Neuronal stem cell (in vitro differentiated cells): ENCODE results near the gene CYP3A7.
"Not testable (repeated sequence)": the region's sequence is repeated elsewhere in the genome, so short reads cannot be mapped to it uniquely, and the experiment has no call there.

Experiments
- DNase-seq: peaks from one replicate; pipeline ENCODE4 v3.0.0-alpha.2; 2013; ENCODE audit warnings: low spot score
- H2AFZ ChIP-seq: one replicate; pipeline ENCODE4 v1.6.1; 2013; ENCODE audit warnings: mild to moderate bottlenecking, low read length, inconsistent platforms
- H2AK5ac ChIP-seq: 2 replicates; pipeline ENCODE4 v1.6.1; 2013; ENCODE audit warnings: low read depth, mild to moderate bottlenecking, inconsistent platforms, low read length, moderate library complexity, mixed read lengths
- H2BK120ac ChIP-seq: 2 replicates; pipeline ENCODE4 v1.6.1; 2013; ENCODE audit warnings: low read depth, mild to moderate bottlenecking, inconsistent platforms, low read length, moderate library complexity, mixed read lengths
- H2BK12ac ChIP-seq: one replicate; pipeline ENCODE4 v1.6.1; 2013; ENCODE audit warnings: low read length, inconsistent platforms
- H2BK15ac ChIP-seq: 2 replicates; pipeline ENCODE4 v1.6.1; 2013; ENCODE audit warnings: mild to moderate bottlenecking, low read length, inconsistent platforms, mixed read lengths
- H2BK5ac ChIP-seq: one replicate; pipeline ENCODE4 v1.6.1; 2013; ENCODE audit warnings: inconsistent platforms, mild to moderate bottlenecking, low read length, moderate library complexity
- H3K14ac ChIP-seq: one replicate; pipeline ENCODE4 v1.6.1; 2013; ENCODE audit warnings: low read length, inconsistent platforms
- H3K18ac ChIP-seq: 2 replicates; pipeline ENCODE4 v1.6.1; 2013; ENCODE audit warnings: low read length, inconsistent platforms
- H3K23ac ChIP-seq: 2 replicates; pipeline ENCODE4 v1.6.1; 2013; ENCODE audit warnings: low read depth, mild to moderate bottlenecking, mixed read lengths, low read length, inconsistent platforms; ENCODE audit not compliant: poor library complexity
- H3K27ac ChIP-seq: replicated peaks from 3 replicates; pipeline ENCODE4 v1.5.1; 2013; ENCODE audit warnings: low read length, inconsistent platforms
- H3K27me3 ChIP-seq, 3 experiments: 2 replicates each; pipeline ENCODE4 v1.6.1; 2013; ENCODE audit warnings: low read length in 3 of 3, mild to moderate bottlenecking in 2 of 3, inconsistent platforms in 1 of 3, low read depth in 1 of 3, mixed read lengths in 1 of 3, moderate library complexity in 1 of 3; ENCODE audit not compliant: control insufficient read depth in 3 of 3, insufficient read depth in 3 of 3
- H3K36me3 ChIP-seq, 2 donors: replicated peaks in 1 of 2; 2 replicates each; pipeline ENCODE4 v1.6.1; 2013; ENCODE audit warnings: low read length in 2 of 2; ENCODE audit not compliant: control insufficient read depth in 2 of 2, insufficient read depth in 2 of 2
- H3K4ac ChIP-seq: 2 replicates; pipeline ENCODE4 v1.6.1; 2013; ENCODE audit warnings: inconsistent platforms, mild to moderate bottlenecking, low read length, moderate library complexity
- H3K4me1 ChIP-seq, 2 donors: 1 replicate in 1 of 2; 2 replicates in 1 of 2; pipeline ENCODE4 v1.6.1; 2013; ENCODE audit warnings: low read length in 2 of 2, low read depth in 1 of 2; ENCODE audit not compliant: control insufficient read depth in 2 of 2, insufficient read depth in 1 of 2
- H3K4me2 ChIP-seq: one replicate; pipeline ENCODE4 v1.6.1; 2013; ENCODE audit warnings: mild to moderate bottlenecking, low read length, inconsistent platforms; ENCODE audit not compliant: insufficient read depth, poor library complexity, severe bottlenecking
- H3K4me3 ChIP-seq, 2 donors: 2 replicates each; pipeline ENCODE4 v1.5.1; 2013; ENCODE audit warnings: low read length in 2 of 2, mild to moderate bottlenecking in 2 of 2, inconsistent platforms in 1 of 2, moderate library complexity in 1 of 2
- H3K79me1 ChIP-seq: one replicate; pipeline ENCODE4 v1.6.1; 2013; ENCODE audit warnings: low read depth, mild to moderate bottlenecking, inconsistent platforms, low read length, moderate library complexity
- H3K9ac ChIP-seq: one replicate; pipeline ENCODE4 v1.6.1; 2013; ENCODE audit warnings: mild to moderate bottlenecking, low read depth, low read length, inconsistent platforms; ENCODE audit not compliant: poor library complexity
- H3K9me3 ChIP-seq, 2 donors: replicated peaks in 1 of 2; 2 replicates each; pipeline versions ENCODE3 to v1.6.1; 2013; ENCODE audit warnings: low read length in 2 of 2, mild to moderate bottlenecking in 2 of 2, inconsistent platforms in 1 of 2, low read depth in 1 of 2, mixed read lengths in 1 of 2, moderate library complexity in 1 of 2; ENCODE audit not compliant: control insufficient read depth in 2 of 2, insufficient read depth in 1 of 2
- H4K8ac ChIP-seq: one replicate; pipeline ENCODE4 v1.6.1; 2013; ENCODE audit warnings: low read depth, mild to moderate bottlenecking, inconsistent platforms, low read length, moderate library complexity
- H4K91ac ChIP-seq: one replicate; pipeline ENCODE4 v1.6.1; 2013; ENCODE audit warnings: low read length, low read depth, mild to moderate bottlenecking, inconsistent platforms; ENCODE audit not compliant: poor library complexity
- WGBS, 2 donors: extraction: QIAGEN DNeasy Blood & Tissue Kit; methylation state at CpG; one replicate each; pipeline ENCODE4 v1.1.7; 2013; ENCODE audit warnings: missing lambda C conversion rate in 2 of 2, mixed read lengths in 1 of 2; ENCODE audit not compliant: insufficient read length in 2 of 2, insufficient replicate concordance in 1 of 2; ENCODE audit errors: extremely low coverage in 2 of 2; 5-methylcytosine and 5-hydroxymethylcytosine counted together

CYP3A7 gene

DNA sequence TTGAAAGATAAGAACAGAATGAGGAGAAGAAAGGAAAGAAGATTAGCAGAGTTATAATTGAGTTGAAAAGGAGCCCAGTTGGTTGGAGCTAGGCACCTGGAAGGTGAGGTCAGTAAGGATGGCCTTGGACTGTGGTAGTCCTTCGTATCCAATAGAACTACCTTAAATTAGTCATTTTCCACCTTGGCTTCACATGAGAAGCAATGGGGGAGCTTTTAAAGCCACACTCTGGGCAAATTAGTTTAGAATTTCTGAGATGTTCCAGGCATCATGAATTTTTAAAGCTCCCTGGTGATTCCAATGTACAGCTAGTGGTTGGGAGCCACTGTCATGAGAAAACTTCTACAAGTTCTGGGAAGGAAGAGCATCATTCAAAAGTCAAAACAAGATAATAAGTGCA lies 27.9 kb downstream of the CYP3A7 start:
- H3K4me1 ChIP-seq: no peaks in the 10 kb centered on the region
- no peak for DNase-seq
- H4K8ac ChIP-seq: no peak overlapping the region
- no peak overlapping the region for H3K4me2 ChIP-seq
- H2AK5ac ChIP-seq: no peak overlapping the region
- H2BK15ac ChIP-seq: no peak overlapping the region
- H3K27me3 ChIP-seq: no peaks in the 10 kb centered on the region
- no peak overlapping the region for H3K4me3 ChIP-seq
- H3K23ac ChIP-seq: no peak overlapping the region
- no peak overlapping the region for H3K14ac ChIP-seq
- no peak overlapping the region for H3K9ac ChIP-seq
- WGBS, 2 donors: no CpG with 5 or more reads among the region's 1 CpG
- H3K27ac ChIP-seq: no peak overlapping the region
- H4K91ac ChIP-seq: no peak overlapping the region
- no peak overlapping the region for H2AFZ ChIP-seq
- H2BK12ac ChIP-seq: no peak overlapping the region
- peaks cover 0 to 6% of the 10 kb centered on the region in 2 donors for H3K9me3 ChIP-seq
- no peak overlapping the region for H3K4ac ChIP-seq
- no peak overlapping the region for H3K18ac ChIP-seq
- no peak overlapping the region for H2BK5ac ChIP-seq
- H3K36me3 ChIP-seq: peaks cover 0 to 2% of the 10 kb centered on the region in 2 donors
- no peaks in the 10 kb centered on the region for H3K79me1 ChIP-seq
- no peak overlapping the region for H2BK120ac ChIP-seq

DNA sequence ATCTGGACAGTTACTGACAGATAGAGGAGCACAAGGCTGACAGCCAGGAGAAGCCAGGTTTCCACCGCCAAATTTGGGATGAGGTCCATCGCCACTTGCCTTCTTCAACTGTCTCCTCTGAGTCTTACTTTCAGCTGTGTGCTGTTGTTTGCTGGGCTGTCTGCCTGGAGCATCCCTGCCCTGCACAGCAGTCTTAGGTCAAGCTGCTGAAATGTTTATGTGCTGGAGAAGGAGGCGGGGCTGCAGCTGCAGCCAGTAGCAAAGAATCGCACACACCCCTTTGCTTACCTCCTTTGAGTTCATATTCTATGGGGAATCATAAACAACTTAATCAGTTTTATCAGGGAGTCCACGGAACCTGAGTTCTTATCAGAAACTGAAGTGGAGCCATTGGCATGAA lies 35.0 kb downstream of the CYP3A7 start:
- WGBS, 2 donors: no CpG with 5 or more reads among the region's 5 CpGs

GRCh38 chr7:99698867-99699730 lies 35.9 kb downstream of the CYP3A7 start:
- H3K79me1 ChIP-seq, H2BK120ac ChIP-seq, H2BK5ac ChIP-seq, H3K4me1 ChIP-seq, H3K18ac ChIP-seq, H2AFZ ChIP-seq, H3K23ac ChIP-seq, H2BK12ac ChIP-seq, H3K36me3 ChIP-seq, H4K8ac ChIP-seq, H3K4me3 ChIP-seq, H3K4me2 ChIP-seq, H3K9me3 ChIP-seq, H3K14ac ChIP-seq, H3K27me3 ChIP-seq, H3K27ac ChIP-seq, H2BK15ac ChIP-seq, H4K91ac ChIP-seq, H3K9ac ChIP-seq, H3K4ac ChIP-seq, H2AK5ac ChIP-seq, DNase-seq: not testable (repeated sequence)
- no CpG with 5 or more reads among the region's 6 CpGs for WGBS, 2 donors

More for the DNA sequence above, 35.0 kb downstream of the CYP3A7 start:
- Histone ChIP-seq H3K9me3 (no peaks in the 10 kb centered on the region), H3K14ac (no peak overlapping the region), H2BK15ac (no peak overlapping the region), H3K79me1 (no peaks in the 10 kb centered on the region), H3K23ac (no peak overlapping the region), H3K4me2 (no peak overlapping the region), H3K27me3 (peaks cover 0 to 8% (median 0%) of the 10 kb centered on the region in 3 experiments), H3K27ac (no peak overlapping the region), H2AK5ac (no peak overlapping the region), H3K36me3 (no peaks in the 10 kb centered on the region), H4K91ac (no peak overlapping the region), H2BK12ac (no peak overlapping the region), H2BK120ac (no peak overlapping the region), H2AFZ (no peak overlapping the region), H4K8ac (no peak overlapping the region), H3K18ac (no peak overlapping the region), H3K9ac (no peak overlapping the region), H3K4me1 (no peaks in the 10 kb centered on the region), H3K4ac (no peak overlapping the region), H2BK5ac (no peak overlapping the region), H3K4me3 (no peak overlapping the region)
- no peak for DNase-seq

DNA sequence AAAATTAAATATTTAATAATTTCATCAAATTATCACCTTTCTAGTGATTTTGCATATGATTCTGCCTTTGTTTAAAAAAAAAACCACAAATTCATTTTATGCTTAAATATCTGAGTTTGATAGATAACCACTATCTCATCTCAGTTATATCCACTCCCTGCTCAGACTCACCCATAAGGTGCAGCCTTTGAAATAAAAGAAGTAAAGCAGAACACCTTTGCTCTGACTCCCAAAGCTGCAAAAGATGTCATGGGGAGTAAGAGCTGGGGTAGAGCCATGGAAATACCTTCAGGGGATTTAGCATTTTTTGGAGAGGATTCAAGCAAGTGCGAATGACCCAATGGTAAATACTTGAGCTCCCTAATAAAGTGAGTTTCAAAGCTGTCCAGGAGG lies 40.1 kb downstream of the CYP3A7 start:
- Histone ChIP-seq H3K4me3 (no peak overlapping the region), H2BK12ac (no peak overlapping the region), H2BK5ac (no peak overlapping the region), H2AFZ (no peak overlapping the region), H2BK15ac (no peak overlapping the region), H3K27me3 (no peaks in the 10 kb centered on the region), H3K9me3 (no peaks in the 10 kb centered on the region), H3K27ac (no peak overlapping the region), H3K23ac (no peak overlapping the region), H3K9ac (no peak overlapping the region), H2AK5ac (no peak overlapping the region), H4K91ac (no peak overlapping the region), H3K14ac (no peak overlapping the region), H3K79me1 (no peaks in the 10 kb centered on the region), H3K36me3 (no peaks in the 10 kb centered on the region), H3K4ac (no peak overlapping the region), H3K4me2 (no peak overlapping the region), H3K4me1 (peaks cover 5 to 6% of the 10 kb centered on the region in 2 donors), H4K8ac (no peak overlapping the region), H3K18ac (no peak overlapping the region), H2BK120ac (no peak overlapping the region)
- DNase-seq: no peak
- no CpG with 5 or more reads among the region's 1 CpG for WGBS, 2 donors
